Thoracic aorta endothelial cell (primary cell): ENCODE data around the gene MTMR3. TPM values are rescaled to one million over a fixed set of nuclear protein-coding genes. Genes with fewer than 3 reads are reported as not detected.

Experiments used
- small RNA-seq: library from RNA; depleted of rRNA; stranded (forward); fragments of <200 nt; gene quantifications from one replicate; pipeline ENCODE3, GENCODE V24; 2012
- total RNA-seq: library from RNA; depleted of rRNA; stranded (reverse); fragments of >200 nt; gene quantifications from 2 replicates; pipeline ENCODE4 v1.2.3, GENCODE V29; 2012

Gene MTMR3
- total RNA-seq = 26.6 and 33.0 TPM in 2 replicates

DNA sequence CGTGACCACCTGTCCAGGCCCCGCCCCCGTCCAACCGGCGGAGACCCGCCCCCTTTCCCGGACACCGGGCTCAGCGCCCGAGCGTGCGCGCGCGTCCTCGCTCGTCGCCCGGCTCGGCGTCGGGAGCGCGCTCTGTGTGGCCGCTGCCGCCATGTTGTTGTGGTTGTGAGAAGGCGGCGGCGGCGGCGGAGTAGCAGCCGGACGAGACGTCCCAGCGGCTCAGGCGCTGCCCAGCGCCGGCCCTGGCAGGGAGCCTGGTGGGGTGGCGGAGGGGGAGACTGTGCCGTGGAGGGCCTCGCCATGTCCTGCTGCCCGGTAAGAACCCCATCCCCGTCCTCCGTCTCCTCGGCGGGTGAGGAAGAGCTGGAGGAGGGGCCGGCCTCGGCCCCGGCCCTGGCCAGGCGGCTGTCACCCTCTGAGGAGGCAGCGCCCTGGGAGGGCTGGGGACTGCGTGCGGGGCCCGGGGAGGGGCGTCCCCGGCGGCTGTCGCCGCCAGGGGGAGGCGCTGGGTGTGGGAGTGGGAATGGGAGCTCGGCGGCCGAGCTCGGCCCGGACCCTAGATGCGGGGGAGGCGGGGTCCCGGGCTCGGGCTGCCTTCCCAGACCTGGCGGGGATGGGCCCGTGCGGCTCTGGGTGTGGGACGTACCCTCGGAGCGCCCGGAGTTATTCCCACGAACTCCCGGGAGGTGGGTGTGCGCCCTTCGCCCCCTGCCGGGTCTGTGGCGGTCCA, at the start of gene MTMR3:
MTMR3 (plus strand) TSS at position 130 of the 730 bp plus-strand sequence. CDS start 87,886 bp downstream, outside the sequence.

GRCh38 chr22:29837741-29838598, 45.0 kb upstream of the MTMR3 start, which contains the start of gene ASCC2:
Gene ASCC2 (minus strand): TSS chr22:29838274. CDS start chr22:29832325, 5,949 bp downstream.

GRCh38 chr22:30079952-30080533, 197.1 kb downstream of the MTMR3 start, which contains the start of gene HORMAD2:
Gene HORMAD2 (plus strand): TSS chr22:30080464. CDS start chr22:30093953, 13,489 bp downstream.

Small RNA genes within 50 kb of the gene (small RNA-seq; reads per million reads assigned to genes)
- gene MIR6818 (not detected), gene RNU6-331P (not detected)

Other genes starting within 250 kb of the MTMR3 start
- gene CABP7, start 163.2 kb upstream of the MTMR3 start, total RNA-seq = not detected in 2 replicates
- gene ZMAT5, start 116.2 kb upstream of the MTMR3 start, total RNA-seq = 13.7 and 15.9 TPM in 2 replicates
- 35.0 and 47.7 TPM in 2 replicates for gene UQCR10, start 115.8 kb upstream of the MTMR3 start, total RNA-seq
- gene ASCC2, start 44.9 kb upstream of the MTMR3 start, total RNA-seq = 39.8 and 42.8 TPM in 2 replicates
- gene HORMAD2, start 197.3 kb downstream of the MTMR3 start, total RNA-seq = not detected in 2 replicates